Large intestine (tissue), 3 donors: Measurements from ENCODE around the gene RIT1. TPM values are rescaled to one million over a fixed set of nuclear protein-coding genes. Genes with fewer than 3 reads are reported as not detected.

Source experiments
- DNase-seq, 2 donors: peaks; one replicate each; pipeline versions ENCODE4 v3.0.0 to v3.0.0-alpha.2; 2013
- H3K27ac ChIP-seq: one replicate; pipeline ENCODE4 v1.5.1; 2013; ENCODE audit warnings: low read length
- H3K27me3 ChIP-seq: 2 replicates; pipeline ENCODE4 v1.6.1; 2013; ENCODE audit warnings: low read length; ENCODE audit not compliant: control insufficient read depth, insufficient read depth
- H3K36me3 ChIP-seq: 2 replicates; pipeline ENCODE4 v1.6.1; 2013; ENCODE audit warnings: low read length; ENCODE audit not compliant: control insufficient read depth, insufficient read depth
- H3K4me1 ChIP-seq: one replicate; pipeline ENCODE4 v1.6.1; 2013; ENCODE audit warnings: low read length; ENCODE audit not compliant: control insufficient read depth, insufficient read depth
- H3K4me3 ChIP-seq: one replicate; pipeline ENCODE4 v1.5.1; 2013; ENCODE audit warnings: low read length
- H3K9me3 ChIP-seq: one replicate; pipeline ENCODE4 v1.6.1; 2013; ENCODE audit warnings: mild to moderate bottlenecking, low read depth, low read length, moderate library complexity; ENCODE audit not compliant: control insufficient read depth
- WGBS: methylation state at CpG from one replicate; pipeline ENCODE4 v1.1.5; 2013; ENCODE audit warnings: low lambda C conversion rate; ENCODE audit not compliant: insufficient coverage; 5-methylcytosine and 5-hydroxymethylcytosine counted together
- polyA plus RNA-seq: library from polyadenylated mRNA; unstranded; fragments of 120-200 nt; gene quantifications from one replicate; pipeline ENCODE4 v1.2.1, GENCODE V29; 2013

The RIT1 gene
- polyA plus RNA-seq, 1 donor = 57.1 TPM

DNA sequence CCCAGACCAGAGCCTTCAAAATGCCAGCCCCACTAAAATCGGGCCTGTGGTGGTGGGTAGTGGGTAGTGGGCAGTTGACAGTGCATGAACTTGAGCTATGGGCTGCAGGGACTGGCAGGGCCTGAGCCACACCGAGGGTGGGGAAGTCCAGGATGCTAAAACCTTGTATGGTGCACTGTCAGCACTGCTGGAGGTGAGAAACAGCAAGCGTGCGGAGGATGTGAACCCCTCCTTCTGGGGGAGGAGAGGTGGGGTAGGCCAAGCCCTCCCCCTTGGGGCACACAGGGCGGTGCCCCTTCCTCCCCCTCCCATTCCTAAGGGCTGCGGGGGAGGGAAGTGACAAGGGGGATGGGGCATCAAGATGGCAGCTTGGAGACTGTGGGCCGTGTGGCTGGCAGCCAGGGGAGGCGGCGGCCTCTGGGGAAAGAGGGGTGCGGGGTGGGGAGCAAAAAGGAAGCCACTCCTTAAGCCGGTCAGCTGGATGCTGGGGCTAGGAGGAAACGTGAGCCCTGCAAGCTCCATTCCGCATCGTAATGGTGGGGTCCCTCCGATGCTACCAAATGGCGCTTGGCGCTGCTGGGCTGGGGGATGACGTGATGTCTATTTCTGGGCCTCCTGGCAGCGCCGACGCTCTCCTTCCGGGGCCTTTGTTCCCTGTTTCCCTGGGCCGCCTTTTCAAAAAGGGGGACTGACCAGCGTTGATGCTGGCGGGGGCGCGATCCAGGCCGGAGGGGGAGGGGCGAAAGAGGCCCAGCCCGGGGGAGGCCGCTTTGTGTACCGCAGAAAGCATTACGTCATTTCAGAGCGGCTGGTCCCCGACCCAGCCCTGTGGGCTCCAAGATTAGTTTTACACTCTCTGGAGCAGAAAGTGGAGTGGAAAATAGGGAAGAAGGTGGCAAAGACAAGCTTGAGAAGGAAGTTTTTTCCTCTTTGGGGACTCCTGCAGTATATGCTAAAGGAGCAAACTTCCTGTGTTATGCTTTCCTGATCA is 51.0 kb downstream of the RIT1 start:
- Histone ChIP-seq H3K4me1 (peaks cover 12% of the 10 kb centered on the region), H3K36me3 (no peaks in the 10 kb centered on the region), H3K27ac (peak overlapping the region; percentile 73), H3K9me3 (no peaks in the 10 kb centered on the region), H3K27me3 (peaks cover 2% of the 10 kb centered on the region), H3K4me3 (peak overlapping the region; percentile 30)
- no CpG with 5 or more reads among the region's 35 CpGs for WGBS
- DNase-seq = peak; percentile 68 to 69

DNA sequence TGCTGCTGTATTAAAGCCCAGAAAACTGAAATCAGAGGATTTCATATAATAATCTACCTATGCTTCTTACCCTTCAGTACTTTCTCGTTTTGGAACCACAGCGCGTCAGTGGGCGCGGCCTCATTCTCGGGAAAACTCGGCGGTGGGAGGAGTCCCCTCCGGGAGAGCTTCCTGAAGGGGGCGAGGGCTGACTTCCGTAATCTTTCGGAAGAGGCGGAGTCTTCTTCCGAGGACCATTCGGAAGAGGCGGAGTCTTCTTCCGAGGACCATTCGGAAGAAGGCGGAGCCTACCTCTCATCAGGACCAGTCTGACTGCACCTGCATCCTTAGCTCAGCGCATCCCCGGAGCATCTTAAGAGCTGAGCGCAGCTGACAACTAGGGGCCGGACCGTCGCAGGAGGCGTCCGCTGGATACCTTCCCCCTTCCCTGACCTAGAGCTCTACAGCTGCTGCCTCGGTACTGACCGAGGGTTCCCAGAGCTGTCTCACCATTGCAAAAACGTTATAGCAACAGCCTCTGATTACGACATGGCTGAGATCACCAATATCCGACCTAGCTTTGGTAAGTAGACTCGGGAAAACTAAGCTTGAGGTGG is 51.8 kb downstream of the RIT1 start, which contains the start of gene SYT11:
Gene SYT11, plus strand, starts transcription at position 334 of the 596 bp plus-strand sequence. Its CDS starts 195 bp downstream, at position 529.
- peaks cover 4% of the 10 kb centered on the region for H3K36me3 ChIP-seq
- H3K4me1 ChIP-seq = peaks cover 12% of the 10 kb centered on the region
- H3K9me3 ChIP-seq = no peaks in the 10 kb centered on the region
- WGBS = 8% methylated on average over 4 of the region's 33 CpGs
- H3K4me3 ChIP-seq = peak within 1 kb of the TSS; percentile 59
- DNase-seq = peak; percentile 95
- H3K27me3 ChIP-seq = peaks cover 2% of the 10 kb centered on the region
- peak within 1 kb of the TSS; percentile 90 for H3K27ac ChIP-seq

DNA sequence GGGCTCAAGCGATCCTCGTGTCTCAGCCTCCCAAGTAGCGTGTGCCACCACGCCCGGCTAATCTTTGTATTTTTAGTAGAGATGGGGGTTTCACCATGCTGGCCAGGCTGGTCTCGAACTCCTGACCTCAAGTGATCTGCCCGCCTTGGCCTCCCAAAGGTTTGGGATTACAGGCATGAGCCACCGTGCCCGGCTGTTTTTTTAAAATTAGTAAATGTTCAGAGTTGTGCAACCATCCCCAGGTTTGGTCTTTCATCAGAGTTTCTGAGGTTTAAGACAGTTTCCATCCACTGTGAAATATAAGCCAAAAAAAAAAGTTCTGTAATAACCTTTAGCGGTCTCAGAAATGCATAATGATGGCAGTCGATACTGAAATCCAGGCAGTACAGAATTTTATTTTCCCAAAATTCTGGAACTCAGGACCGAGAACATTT is 52.3 kb downstream of the RIT1 start:
- WGBS = 40% methylated on average over 2 of the region's 12 CpGs
- Histone ChIP-seq H3K27me3 (peaks cover 2% of the 10 kb centered on the region), H3K36me3 (peaks cover 8% of the 10 kb centered on the region), H3K9me3 (no peaks in the 10 kb centered on the region), H3K4me3 (peak overlapping the region; percentile 59), H3K4me1 (peaks cover 12% of the 10 kb centered on the region), H3K27ac (peak overlapping the region; percentile 90)
- DNase-seq = no peak

DNA sequence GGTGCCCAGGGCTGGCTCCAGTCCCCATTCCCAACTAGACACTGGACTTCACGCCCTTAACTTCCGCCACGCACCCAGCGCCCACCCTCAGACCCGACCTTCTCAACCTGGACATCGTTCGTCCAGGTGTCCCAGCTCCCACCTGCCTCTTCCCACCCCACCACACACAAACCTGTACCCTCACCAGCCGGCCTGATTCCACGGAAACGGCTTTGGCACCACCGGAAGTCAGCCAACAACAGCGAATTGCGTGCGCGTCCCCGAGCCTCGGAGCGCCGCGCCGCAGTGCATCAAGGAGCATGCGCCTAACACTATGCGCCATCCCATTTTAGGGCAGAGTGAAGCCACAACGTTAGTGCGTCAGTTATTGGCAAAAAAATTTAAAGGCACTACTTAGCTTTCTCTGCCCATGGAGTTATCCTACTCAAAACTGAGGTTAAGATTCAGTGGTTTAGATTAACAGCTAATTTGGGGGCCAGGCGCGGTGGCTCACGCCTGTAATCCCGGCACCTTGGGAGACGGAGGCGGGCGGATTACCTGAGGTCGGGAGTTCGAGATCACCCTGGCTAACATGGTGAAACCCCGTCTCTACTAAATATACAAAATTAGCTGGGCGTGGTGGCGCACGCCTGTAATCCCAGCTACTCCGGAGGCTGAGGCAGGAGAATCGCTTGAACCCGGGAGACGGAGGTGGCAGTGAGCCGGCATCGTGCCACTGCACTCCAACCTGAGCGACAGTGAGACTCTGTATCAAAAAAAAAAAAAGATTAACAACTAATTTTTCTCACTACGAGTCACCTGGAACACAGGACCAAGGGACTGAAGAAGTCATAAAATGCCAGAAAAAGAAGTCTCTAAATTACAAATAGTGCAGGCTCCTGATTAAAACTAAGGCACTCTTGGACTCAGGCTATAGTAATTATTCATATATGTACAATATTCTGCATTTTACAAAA is 53.9 kb downstream of the RIT1 start, which contains the start of gene GON4L:
Gene GON4L, minus strand, starts transcription at position 240 of the 956 bp plus-strand sequence. CDS start 3,434 bp downstream, outside the sequence.
- H3K4me1 ChIP-seq = peaks cover 12% of the 10 kb centered on the region
- no CpG with 5 or more reads among the region's 46 CpGs for WGBS
- no peaks in the 10 kb centered on the region for H3K9me3 ChIP-seq

DNA sequence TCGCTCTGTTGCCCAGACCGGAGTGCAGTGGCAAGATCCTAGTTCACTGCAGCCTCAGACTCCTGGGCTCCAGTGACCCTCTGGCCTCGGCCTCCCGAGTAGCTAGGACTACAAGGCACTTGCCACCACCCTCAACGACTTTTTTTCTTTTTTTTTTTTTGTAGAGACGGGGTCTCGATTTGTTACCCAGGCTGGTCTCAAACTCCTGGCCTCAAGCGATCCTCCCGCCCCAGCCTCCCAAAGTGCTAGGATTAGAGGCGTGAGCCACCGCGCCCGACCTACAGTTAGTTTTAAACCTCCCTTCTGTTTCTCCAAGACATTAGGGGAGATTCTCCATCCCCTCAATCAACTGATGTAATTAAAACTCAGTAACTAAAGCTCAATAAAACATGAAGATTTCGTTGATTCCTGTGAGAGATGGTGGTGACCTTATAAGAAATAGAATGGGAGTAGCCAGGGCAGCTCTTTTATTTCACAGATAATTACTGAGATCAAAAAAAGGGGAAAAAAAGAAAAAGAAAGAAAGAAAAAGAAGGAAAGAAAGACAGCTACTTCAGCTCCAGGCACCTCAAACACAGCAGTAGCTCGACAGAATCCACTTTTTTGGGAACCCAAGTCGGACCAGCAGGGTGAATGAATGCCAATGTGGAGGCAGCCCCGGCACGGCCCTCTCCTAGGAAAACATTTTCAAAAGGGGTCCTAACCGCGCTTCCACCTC is 54.7 kb downstream of the RIT1 start:
- H3K4me1 ChIP-seq = peaks cover 12% of the 10 kb centered on the region
- peak overlapping the region; percentile 83 for H3K4me3 ChIP-seq

More for the DNA sequence above, 53.9 kb downstream of the RIT1 start, which contains the start of gene GON4L:
- peak; percentile 92 to 93 for DNase-seq
- Histone ChIP-seq H3K27me3 (peaks cover 2% of the 10 kb centered on the region), H3K27ac (peak within 1 kb of the TSS; percentile 46), H3K4me3 (peak within 1 kb of the TSS; percentile 83), H3K36me3 (peaks cover 21% of the 10 kb centered on the region)

DNA sequence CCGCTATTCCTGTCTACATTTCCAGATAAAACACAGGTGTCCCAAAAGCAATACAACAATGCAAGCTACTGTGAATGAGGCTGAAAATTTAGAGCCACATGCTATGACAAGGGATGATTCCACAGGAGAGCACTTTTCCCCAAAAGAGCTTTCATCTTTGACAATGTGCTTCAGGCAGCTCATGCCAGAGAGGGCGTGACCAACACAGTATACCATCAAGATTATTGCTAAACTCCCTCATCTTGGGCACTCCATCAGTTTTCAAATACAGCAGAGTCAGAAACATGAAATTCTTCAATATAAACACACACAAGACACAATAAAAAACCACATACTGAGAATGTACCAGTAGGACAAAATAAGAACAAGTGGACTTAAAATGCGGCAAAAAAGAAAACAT is 60.8 kb downstream of the RIT1 start:
- WGBS = 100% methylated on average over 1 of the region's 3 CpGs
- no peak overlapping the region for H3K27ac ChIP-seq
- no peak for DNase-seq
- H3K4me1 ChIP-seq = no peaks in the 10 kb centered on the region
- no peak overlapping the region for H3K4me3 ChIP-seq
- peaks cover 36% of the 10 kb centered on the region for H3K36me3 ChIP-seq
- H3K27me3 ChIP-seq = no peaks in the 10 kb centered on the region
- no peaks in the 10 kb centered on the region for H3K9me3 ChIP-seq

More for the DNA sequence above, 54.7 kb downstream of the RIT1 start:
- DNase-seq = no peak
- WGBS = 78% methylated on average over 3 of the region's 20 CpGs
- peaks cover 23% of the 10 kb centered on the region for H3K36me3 ChIP-seq
- H3K9me3 ChIP-seq = no peaks in the 10 kb centered on the region
- no peaks in the 10 kb centered on the region for H3K27me3 ChIP-seq
- peak overlapping the region; percentile 46 for H3K27ac ChIP-seq

DNA sequence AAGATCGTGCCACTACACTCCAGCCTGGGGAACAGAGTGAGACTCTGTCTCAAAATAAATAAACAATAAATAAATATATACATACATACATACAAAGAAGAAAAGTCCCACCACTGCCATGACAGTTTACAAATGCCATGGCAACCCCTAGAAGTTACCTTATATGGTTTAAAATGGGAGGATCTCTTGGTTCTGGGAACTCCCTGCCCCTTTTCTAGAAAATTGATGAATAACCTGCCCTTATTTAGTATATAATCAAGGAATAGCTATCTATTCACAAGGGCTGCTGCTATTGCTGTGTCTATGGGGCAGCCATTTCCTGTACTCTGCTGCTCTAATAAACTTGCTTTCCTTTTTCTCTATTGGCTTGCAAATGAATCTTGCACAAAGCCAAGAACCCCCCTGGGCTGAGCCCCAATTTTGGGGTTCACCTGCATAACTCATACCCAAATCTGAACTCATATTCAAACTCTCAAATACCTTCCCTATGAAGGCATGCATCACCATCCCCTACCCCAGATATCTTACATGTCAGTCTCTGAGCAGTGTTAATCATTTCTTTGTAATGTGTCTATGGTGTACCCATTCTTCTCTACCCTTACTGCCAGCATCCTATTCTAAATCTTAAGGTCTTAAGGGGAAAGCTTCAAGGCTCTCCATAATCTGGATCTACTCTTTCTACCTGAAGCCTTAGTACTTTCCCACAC is 63.2 kb downstream of the RIT1 start:
- Histone ChIP-seq H3K27ac (no peak overlapping the region), H3K36me3 (peaks cover 34% of the 10 kb centered on the region), H3K4me3 (no peak overlapping the region), H3K4me1 (no peaks in the 10 kb centered on the region), H3K27me3 (no peaks in the 10 kb centered on the region), H3K9me3 (no peaks in the 10 kb centered on the region)
- no CpG with 5 or more reads among the region's 1 CpG for WGBS
- no peak for DNase-seq
